GM23338 (cell line): Measurements from ENCODE around the gene OTUD7B. TPM values are rescaled to one million over a fixed set of nuclear protein-coding genes. Genes with fewer than 3 reads are reported as not detected.

Experiments used
- ATAC-seq: fragments of 200-7000 bp; cut with Tn5 transposase; 3 replicates; pipeline ENCODE4 v1.9.1; 2020
- DNase-seq: peaks from one replicate; pipeline ENCODE4 v3.0.0-alpha.2; 2015; ENCODE audit warnings: low spot score
- H2AFZ ChIP-seq: fragments of 200-600 bp; sonication (generic); 2 replicates; pipeline ENCODE4 v1.8.0; 2016; ENCODE audit warnings: antibody characterized with exemption, mild to moderate bottlenecking, moderate library complexity
- H3F3A ChIP-seq: fragments of 200-600 bp; sonication (generic); replicated peaks from 2 replicates; pipeline ENCODE4 v1.8.0; 2017; ENCODE audit warnings: antibody characterized with exemption, mixed run types, low read depth
- H3K27ac ChIP-seq: fragments of 200-600 bp; sonication (generic); 2 replicates; pipeline ENCODE4 v1.6.1; 2016; ENCODE audit warnings: low read depth
- H3K27me3 ChIP-seq: fragments of 200-600 bp; sonication (generic); 2 replicates; pipeline ENCODE4 v1.8.0; 2016; ENCODE audit warnings: mild to moderate bottlenecking, mixed run types, moderate library complexity; ENCODE audit not compliant: insufficient read depth
- H3K36me3 ChIP-seq: fragments of 200-600 bp; sonication (generic); 2 replicates; pipeline ENCODE4 v1.8.0; 2016; ENCODE audit warnings: mild to moderate bottlenecking; ENCODE audit not compliant: insufficient read depth
- H3K4me1 ChIP-seq: fragments of 200-600 bp; sonication (generic); 2 replicates; pipeline ENCODE4 v1.8.0; 2016; ENCODE audit warnings: mild to moderate bottlenecking, moderate library complexity; ENCODE audit not compliant: insufficient read depth
- H3K4me2 ChIP-seq: fragments of 200-600 bp; sonication (generic); 2 replicates; pipeline ENCODE4 v1.7.1; 2017; ENCODE audit warnings: mixed run types
- H3K4me3 ChIP-seq: fragments of 200-600 bp; sonication (generic); 2 replicates; pipeline ENCODE4 v1.6.1; 2016; ENCODE audit warnings: mixed run types
- H3K79me2 ChIP-seq: fragments of 200-600 bp; sonication (generic); replicated peaks from 2 replicates; pipeline ENCODE4 v1.8.0; 2017; ENCODE audit warnings: mild to moderate bottlenecking; ENCODE audit not compliant: insufficient read depth
- H3K9me2 ChIP-seq: fragments of 200-600 bp; sonication (generic); 2 replicates; pipeline ENCODE4 v1.8.0; 2017; ENCODE audit not compliant: insufficient read depth
- H4K20me1 ChIP-seq: fragments of 200-600 bp; sonication (generic); replicated peaks from 2 replicates; pipeline ENCODE4 v1.8.0; 2017; ENCODE audit warnings: mild to moderate bottlenecking; ENCODE audit not compliant: insufficient read depth
- H3K27ac Mint-ChIP-seq: 2 replicates; pipeline ENCODE4 v1.8.0; 2020; ENCODE audit warnings: inconsistent platforms, mild to moderate bottlenecking, moderate library complexity, mixed read lengths
- H3K27me3 Mint-ChIP-seq: 3 replicates; pipeline ENCODE4 v1.8.0; 2022; ENCODE audit warnings: low read depth, mild to moderate bottlenecking, moderate library complexity, mixed read lengths, inconsistent platforms; ENCODE audit not compliant: insufficient read depth, poor library complexity
- H3K36me3 Mint-ChIP-seq: 3 replicates; pipeline ENCODE4 v1.8.0; 2021; ENCODE audit warnings: low read depth, mild to moderate bottlenecking, inconsistent platforms, moderate library complexity, mixed read lengths
- H3K4me1 Mint-ChIP-seq: 3 replicates; pipeline ENCODE4 v1.8.0; 2020; ENCODE audit warnings: mild to moderate bottlenecking, inconsistent platforms, mixed read lengths
- H3K4me3 Mint-ChIP-seq: 3 replicates; pipeline ENCODE4 v1.8.0; 2021; ENCODE audit warnings: moderate library complexity, mild to moderate bottlenecking, inconsistent platforms, mixed read lengths
- H3K9me3 Mint-ChIP-seq: 3 replicates; pipeline ENCODE4 v1.8.0; 2020; ENCODE audit warnings: moderate library complexity, mild to moderate bottlenecking, inconsistent platforms, mixed read lengths
- CREB1 ChIP-seq: fragments of 250-450 bp; sonication (Bioruptor Pico); IDR thresholded peaks from 2 replicates; pipeline ENCODE4 v1.5.0; 2020; ENCODE audit warnings: low read depth, mild to moderate bottlenecking, moderate library complexity
- CTCF ChIP-seq, 2 experiments: fragments of 200-600 bp in 1 of 2; sonication (generic) in 1 of 2; conservative IDR thresholded peaks; 2 replicates each; pipeline versions ENCODE4 v1.5.1 to v1.6.1; 2016 to 2017; ENCODE audit warnings: antibody characterized with exemption in 2 of 2, low read depth in 2 of 2, mild to moderate bottlenecking in 2 of 2, moderate library complexity in 1 of 2
- EZH2 ChIP-seq: fragments of 200-600 bp; sonication (generic); IDR thresholded peaks from one replicate; pipeline ENCODE4 v1.8.0; 2017; ENCODE audit warnings: antibody characterized with exemption, mild to moderate bottlenecking, low read depth; ENCODE audit not compliant: unreplicated experiment
- JUNB ChIP-seq: IDR thresholded peaks from one replicate; pipeline ENCODE4 v1.6.1; 2016; ENCODE audit warnings: antibody characterized with exemption; ENCODE audit not compliant: unreplicated experiment
- NANOG ChIP-seq: IDR thresholded peaks from 2 replicates; pipeline ENCODE4 v1.6.1; 2016; ENCODE audit warnings: antibody characterized with exemption, borderline replicate concordance
- STAT1 ChIP-seq: IDR thresholded peaks from one replicate; pipeline ENCODE4 v1.6.1; 2016; ENCODE audit warnings: antibody characterized with exemption; ENCODE audit not compliant: unreplicated experiment
- ZNF331 ChIP-seq: fragments of 250-450 bp; sonication (Bioruptor Pico); IDR thresholded peaks from 2 replicates; pipeline ENCODE4 v1.5.0; 2020; ENCODE audit warnings: low read depth, mild to moderate bottlenecking, moderate library complexity
- ZNF462 ChIP-seq: fragments of 250-450 bp; sonication (Bioruptor Pico); IDR thresholded peaks from 2 replicates; pipeline ENCODE4 v1.5.0; 2020; ENCODE audit warnings: mild to moderate bottlenecking, moderate library complexity
- polyA plus RNA-seq: library from polyadenylated mRNA; unstranded; fragments of >200 nt; fragmentation: Nextera tagmentation; extraction: Ambion mirVana; gene quantifications from 2 replicates; pipeline ENCODE4 v1.2.1, GENCODE V29; 2016
- total RNA-seq: library from RNA; depleted of rRNA; stranded (reverse); fragments of >200 nt; shearing (Covaris generic); gene quantifications from 2 replicates; pipeline ENCODE4 v1.2.3, GENCODE V29; 2014
- TF ChIP-seq, protein P1 (sequence below): IDR thresholded peaks from one replicate; pipeline ENCODE4 v1.6.1; 2018; ENCODE audit warnings: antibody characterized with exemption; ENCODE audit not compliant: unreplicated experiment
- TF ChIP-seq, protein P2 (sequence below): IDR thresholded peaks from 2 replicates; pipeline ENCODE4 v1.6.1; 2016; ENCODE audit warnings: antibody characterized with exemption

Gene OTUD7B
- total and polyA plus RNA-seq, 2 experiments from 2014 or later, result 3.7 to 9.9 TPM

GRCh38 chr1:149965440-149965839, 45.1 kb downstream of the OTUD7B start (continued):
- TF ChIP-seq CTCF (conservative IDR thresholded peaks at IDR 0.05; ENCODE audit: low read depth in 2 of 2), result no peak

DNA sequence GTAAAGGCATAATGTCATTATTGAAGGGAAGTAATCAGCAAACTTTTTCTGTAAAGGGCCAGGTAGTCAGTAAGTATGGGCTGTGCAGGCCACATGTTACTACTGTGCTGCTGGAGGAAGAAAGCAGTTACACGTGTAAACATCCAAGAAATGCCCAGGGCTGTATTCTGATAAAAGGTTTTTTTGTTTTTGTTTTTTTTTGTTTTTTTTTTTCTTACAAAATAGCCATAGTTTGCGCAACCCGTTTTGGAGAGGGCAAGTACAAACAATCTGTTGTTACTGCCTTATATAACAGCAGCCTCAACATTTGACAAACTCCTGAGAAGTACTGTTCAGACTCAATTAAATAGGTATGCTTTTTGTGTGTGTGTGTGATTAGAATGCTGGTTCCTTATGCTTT, 47.2 kb downstream of the OTUD7B start:
- H3K27me3 ChIP-seq, result no peaks in the 10 kb centered on the region
- H3K4me1 ChIP-seq, result no peaks in the 10 kb centered on the region
- H3K9me3 Mint-ChIP-seq, result peaks cover 19% of the 10 kb centered on the region
- H3K4me2 ChIP-seq, result no peak overlapping the region
- no peaks in the 10 kb centered on the region for H3K27me3 Mint-ChIP-seq
- no peak overlapping the region for H2AFZ ChIP-seq
- no peak overlapping the region for H3K27ac ChIP-seq
- H3F3A ChIP-seq, result 0 out of 2 replicates have a peak, but pooled peaks cover 2% of the 10 kb centered on the region
- DNase-seq (no peak), ATAC-seq (no peak)
- H3K4me1 Mint-ChIP-seq, result no peaks in the 10 kb centered on the region
- H3K36me3 ChIP-seq, result peaks cover 38% of the 10 kb centered on the region
- no peaks in the 10 kb centered on the region for H3K9me2 ChIP-seq
- H3K4me3 ChIP-seq, result no peak overlapping the region
- H4K20me1 ChIP-seq, result no peaks in the 10 kb centered on the region; the same call in 1 of the 2 replicates
- H3K4me3 Mint-ChIP-seq, result no peak overlapping the region
- H3K36me3 Mint-ChIP-seq, result peaks cover 64% of the 10 kb centered on the region
- H3K79me2 ChIP-seq, result no peaks in the 10 kb centered on the region
- H3K27ac Mint-ChIP-seq, result no peak overlapping the region
- TF ChIP-seq ZNF331 (CRISPR knock-in tag) (no peak), NANOG (no peak), ZNF462 (CRISPR knock-in tag) (no peak), CTCF (conservative IDR thresholded peaks at IDR 0.05; ENCODE audit: low read depth in 2 of 2) (no peak), CREB1 (no peak), JUNB (no peak), STAT1 (no peak), EZH2 (no peak)
- TF ChIP-seq, protein P1, sequence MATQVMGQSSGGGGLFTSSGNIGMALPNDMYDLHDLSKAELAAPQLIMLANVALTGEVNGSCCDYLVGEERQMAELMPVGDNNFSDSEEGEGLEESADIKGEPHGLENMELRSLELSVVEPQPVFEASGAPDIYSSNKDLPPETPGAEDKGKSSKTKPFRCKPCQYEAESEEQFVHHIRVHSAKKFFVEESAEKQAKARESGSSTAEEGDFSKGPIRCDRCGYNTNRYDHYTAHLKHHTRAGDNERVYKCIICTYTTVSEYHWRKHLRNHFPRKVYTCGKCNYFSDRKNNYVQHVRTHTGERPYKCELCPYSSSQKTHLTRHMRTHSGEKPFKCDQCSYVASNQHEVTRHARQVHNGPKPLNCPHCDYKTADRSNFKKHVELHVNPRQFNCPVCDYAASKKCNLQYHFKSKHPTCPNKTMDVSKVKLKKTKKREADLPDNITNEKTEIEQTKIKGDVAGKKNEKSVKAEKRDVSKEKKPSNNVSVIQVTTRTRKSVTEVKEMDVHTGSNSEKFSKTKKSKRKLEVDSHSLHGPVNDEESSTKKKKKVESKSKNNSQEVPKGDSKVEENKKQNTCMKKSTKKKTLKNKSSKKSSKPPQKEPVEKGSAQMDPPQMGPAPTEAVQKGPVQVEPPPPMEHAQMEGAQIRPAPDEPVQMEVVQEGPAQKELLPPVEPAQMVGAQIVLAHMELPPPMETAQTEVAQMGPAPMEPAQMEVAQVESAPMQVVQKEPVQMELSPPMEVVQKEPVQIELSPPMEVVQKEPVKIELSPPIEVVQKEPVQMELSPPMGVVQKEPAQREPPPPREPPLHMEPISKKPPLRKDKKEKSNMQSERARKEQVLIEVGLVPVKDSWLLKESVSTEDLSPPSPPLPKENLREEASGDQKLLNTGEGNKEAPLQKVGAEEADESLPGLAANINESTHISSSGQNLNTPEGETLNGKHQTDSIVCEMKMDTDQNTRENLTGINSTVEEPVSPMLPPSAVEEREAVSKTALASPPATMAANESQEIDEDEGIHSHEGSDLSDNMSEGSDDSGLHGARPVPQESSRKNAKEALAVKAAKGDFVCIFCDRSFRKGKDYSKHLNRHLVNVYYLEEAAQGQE, result no peak
- TF ChIP-seq, protein P2, sequence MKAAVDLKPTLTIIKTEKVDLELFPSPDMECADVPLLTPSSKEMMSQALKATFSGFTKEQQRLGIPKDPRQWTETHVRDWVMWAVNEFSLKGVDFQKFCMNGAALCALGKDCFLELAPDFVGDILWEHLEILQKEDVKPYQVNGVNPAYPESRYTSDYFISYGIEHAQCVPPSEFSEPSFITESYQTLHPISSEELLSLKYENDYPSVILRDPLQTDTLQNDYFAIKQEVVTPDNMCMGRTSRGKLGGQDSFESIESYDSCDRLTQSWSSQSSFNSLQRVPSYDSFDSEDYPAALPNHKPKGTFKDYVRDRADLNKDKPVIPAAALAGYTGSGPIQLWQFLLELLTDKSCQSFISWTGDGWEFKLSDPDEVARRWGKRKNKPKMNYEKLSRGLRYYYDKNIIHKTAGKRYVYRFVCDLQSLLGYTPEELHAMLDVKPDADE, result no peak
